ENCODE results near the gene DSP. TPM values are rescaled to one million over a fixed set of nuclear protein-coding genes. Genes with fewer than 3 reads are reported as not detected.

The DSP gene
- total RNA-seq, 1 donor from 2014 or later: 80.1 TPM

DNA sequence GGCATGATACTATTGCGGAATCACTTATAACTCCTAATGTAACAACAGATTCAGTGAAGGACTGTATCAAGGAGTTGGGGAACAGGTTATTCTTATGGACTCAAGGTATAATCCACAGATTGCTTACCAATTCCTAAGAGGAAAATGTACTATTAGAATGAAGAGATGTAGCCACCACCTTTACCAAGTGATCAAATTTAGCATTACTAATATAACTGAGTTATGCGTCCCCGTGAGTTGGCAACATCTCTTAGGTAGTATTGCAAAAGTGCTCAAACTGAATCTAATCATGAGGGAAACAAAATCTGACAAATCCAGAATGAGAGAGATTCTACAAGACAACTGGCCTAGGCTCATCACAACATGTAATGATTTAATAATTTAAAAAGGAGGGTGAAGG, 47.8 kb downstream of the DSP start:
- TF ChIP-seq, protein P1, sequence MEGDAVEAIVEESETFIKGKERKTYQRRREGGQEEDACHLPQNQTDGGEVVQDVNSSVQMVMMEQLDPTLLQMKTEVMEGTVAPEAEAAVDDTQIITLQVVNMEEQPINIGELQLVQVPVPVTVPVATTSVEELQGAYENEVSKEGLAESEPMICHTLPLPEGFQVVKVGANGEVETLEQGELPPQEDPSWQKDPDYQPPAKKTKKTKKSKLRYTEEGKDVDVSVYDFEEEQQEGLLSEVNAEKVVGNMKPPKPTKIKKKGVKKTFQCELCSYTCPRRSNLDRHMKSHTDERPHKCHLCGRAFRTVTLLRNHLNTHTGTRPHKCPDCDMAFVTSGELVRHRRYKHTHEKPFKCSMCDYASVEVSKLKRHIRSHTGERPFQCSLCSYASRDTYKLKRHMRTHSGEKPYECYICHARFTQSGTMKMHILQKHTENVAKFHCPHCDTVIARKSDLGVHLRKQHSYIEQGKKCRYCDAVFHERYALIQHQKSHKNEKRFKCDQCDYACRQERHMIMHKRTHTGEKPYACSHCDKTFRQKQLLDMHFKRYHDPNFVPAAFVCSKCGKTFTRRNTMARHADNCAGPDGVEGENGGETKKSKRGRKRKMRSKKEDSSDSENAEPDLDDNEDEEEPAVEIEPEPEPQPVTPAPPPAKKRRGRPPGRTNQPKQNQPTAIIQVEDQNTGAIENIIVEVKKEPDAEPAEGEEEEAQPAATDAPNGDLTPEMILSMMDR (conservative IDR thresholded peaks at IDR 0.05; ENCODE audit: low read depth, low read length): no peak
- no peak for DNase-seq (ENCODE audit: low read depth)
- no peak overlapping the region for H3K4me3 ChIP-seq (ENCODE audit: low read depth, low read length)

DNA sequence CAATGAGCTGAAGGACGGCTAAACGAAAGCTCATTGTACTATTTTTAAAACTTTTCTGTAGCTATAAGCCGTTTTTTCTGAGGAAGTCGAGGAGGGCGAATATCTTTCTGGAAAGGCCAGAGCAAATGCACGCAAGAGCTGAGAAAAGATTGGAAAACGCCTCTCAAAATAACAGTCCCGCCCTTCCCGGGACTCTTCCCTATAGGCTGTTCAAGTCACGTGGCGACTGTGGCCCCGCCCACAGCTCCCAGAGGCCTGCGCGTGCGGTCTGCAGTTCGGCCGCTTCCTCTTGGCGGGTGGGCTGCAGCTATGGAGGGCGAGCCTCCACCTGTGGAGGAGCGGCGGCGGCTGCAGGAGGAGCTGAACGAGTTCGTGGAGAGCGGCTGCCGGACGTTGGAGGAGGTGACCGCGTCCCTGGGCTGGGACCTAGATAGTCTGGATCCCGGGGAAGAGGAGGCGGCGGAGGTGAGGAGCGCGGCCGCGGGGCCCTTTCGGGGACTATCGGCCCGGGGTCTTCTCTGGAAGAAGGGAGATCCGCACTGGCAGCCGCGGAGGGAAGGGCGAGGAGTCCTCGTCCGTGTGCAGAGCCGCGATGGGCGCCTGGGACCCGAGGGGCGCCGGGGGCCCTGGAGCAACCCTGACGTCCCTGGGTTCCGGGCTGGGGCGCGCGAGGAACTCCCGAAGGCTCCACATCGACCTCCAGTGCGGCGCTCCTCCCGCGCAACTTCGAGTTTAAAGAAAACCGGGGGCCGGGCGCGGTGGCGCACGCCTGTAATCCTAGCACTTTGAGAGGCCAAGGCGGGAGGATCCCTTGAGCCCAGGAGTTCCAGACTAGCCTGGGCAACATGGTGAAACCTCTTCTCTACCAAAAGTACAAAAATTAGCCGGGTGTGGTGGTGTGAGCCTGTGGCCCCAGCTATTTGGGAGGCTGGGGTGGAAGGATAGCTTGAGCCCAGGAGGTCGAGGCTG, 48.8 kb downstream of the DSP start, which contains the start of gene SNRNP48:
Gene SNRNP48, plus strand, starts transcription at position 250 of the 969 bp plus-strand sequence. Its CDS starts 60 bp downstream, at position 310.
- TF ChIP-seq, protein P1 (conservative IDR thresholded peaks at IDR 0.05; ENCODE audit: low read depth, low read length): no peak
- peak within 1 kb of the TSS; percentile 84 for H3K4me3 ChIP-seq (ENCODE audit: low read depth, low read length)
- peak; percentile 38 for DNase-seq (ENCODE audit: low read depth)

DNA sequence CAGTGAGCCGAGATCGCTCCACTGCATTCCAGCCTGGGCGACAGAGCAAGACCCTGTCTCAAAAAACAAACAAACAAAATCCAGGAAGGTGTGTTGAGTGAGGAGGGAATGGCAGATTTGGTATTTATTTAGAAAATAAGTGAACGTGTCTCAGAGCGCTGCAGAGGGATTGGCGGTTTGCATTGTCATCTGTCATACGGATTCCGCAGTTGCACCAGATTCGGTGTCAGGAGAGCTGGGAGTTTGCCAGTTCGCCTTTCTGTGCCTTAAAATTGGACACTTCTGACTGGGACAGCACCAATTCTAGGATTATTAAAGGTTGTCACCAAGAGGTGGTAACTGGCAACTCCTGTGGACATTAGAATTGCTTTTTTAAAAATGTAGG, 49.4 kb downstream of the DSP start:
- peak overlapping the region; percentile 84 for H3K4me3 ChIP-seq (ENCODE audit: low read depth, low read length)
- TF ChIP-seq, protein P1 (conservative IDR thresholded peaks at IDR 0.05; ENCODE audit: low read depth, low read length): no peak
- DNase-seq (ENCODE audit: low read depth): no peak

DNA sequence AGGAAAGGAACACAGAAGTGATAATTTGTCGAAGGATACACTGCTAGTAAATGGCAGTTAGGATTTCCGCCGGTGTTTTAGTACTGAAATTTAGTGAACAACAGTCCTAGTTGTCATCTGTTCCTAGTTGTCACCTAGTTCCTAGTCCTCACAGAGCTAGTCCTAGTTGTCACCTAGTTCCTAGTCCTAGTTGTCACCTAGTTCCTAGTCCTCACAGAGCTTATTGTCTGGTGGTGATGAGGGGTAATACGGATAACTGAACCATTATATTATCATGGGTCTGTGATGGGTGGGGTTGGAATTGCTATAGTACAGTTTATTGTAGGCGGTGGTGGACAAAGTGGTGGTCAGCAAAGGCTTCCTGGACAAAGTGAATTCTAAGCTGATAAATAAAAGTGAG, 50.3 kb downstream of the DSP start:
- no peak overlapping the region for H3K4me3 ChIP-seq (ENCODE audit: low read depth, low read length)
- DNase-seq (ENCODE audit: low read depth): no peak
- TF ChIP-seq, protein P1 (conservative IDR thresholded peaks at IDR 0.05; ENCODE audit: low read depth, low read length): no peak

DNA sequence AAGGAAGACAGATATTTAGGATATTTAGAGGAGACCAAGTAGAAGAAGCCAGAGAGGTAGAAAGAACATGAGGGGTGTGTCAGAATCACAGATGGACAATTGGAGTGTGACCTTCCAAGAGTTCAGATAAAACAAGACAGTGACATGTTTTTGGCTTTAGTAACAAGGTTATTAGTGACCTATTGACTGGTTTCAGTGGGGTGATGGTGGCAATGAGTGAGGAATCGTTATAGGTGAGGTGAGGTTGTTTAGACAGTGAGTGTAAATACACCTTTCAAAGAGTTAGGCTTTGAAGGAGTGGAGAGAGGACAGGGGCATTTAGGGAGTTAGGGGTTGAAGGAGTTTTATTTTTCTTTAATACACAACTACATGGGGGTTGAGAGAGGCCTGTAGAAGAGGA, 51.8 kb downstream of the DSP start:
- no peak for DNase-seq (ENCODE audit: low read depth)
- TF ChIP-seq, protein P1 (conservative IDR thresholded peaks at IDR 0.05; ENCODE audit: low read depth, low read length): no peak
- H3K4me3 ChIP-seq (ENCODE audit: low read depth, low read length): no peak overlapping the region

DNA sequence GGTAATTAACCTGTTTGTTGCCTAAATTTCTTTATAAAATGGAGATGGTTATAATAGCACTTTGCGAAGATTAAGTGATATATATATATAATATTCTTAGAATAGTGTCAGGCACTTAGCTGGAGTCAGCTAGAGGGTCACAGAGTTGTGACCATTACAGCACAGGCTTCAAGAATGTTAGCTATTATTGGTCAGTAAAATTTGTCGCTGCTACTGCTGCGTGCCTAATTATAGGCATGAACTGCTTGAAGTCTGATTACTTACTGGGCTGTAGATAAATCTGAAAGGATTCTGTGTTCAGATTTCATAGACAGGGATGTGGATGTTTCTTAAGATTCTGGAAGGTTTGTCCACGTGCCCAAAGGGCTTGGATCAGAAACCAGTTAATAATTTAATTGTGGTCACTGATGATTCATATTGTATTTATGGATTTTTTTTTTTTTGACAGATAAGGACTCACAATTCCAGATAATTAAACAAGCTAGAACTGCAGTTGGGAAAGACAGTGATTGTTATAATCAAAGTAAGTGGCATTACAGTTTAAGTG, 53.2 kb downstream of the DSP start:
- DNase-seq (ENCODE audit: low read depth): no peak
- no peak overlapping the region for H3K4me3 ChIP-seq (ENCODE audit: low read depth, low read length)
- TF ChIP-seq, protein P1 (conservative IDR thresholded peaks at IDR 0.05; ENCODE audit: low read depth, low read length): no peak

Data from epithelial cell of proximal tubule (primary cell).